Activated CD4-positive, alpha-beta T cell treated with anti-CD3 and anti-CD28 coated beads, Interleukin-2, amount 50 U/mL, for 4 hours (primary cell): ENCODE data around the gene TNF.

Experiments
- DNase-seq, 2 experiments: peaks; one replicate each; pipeline ENCODE4 v3.0.0-alpha.2; 2020

TNF gene

GRCh38 chr6:31573239-31574105 lies 1.9 kb upstream of the TNF start:
- DNase-seq, result no peak

- no peak for DNase-seq
These were observed 981 bp upstream of the TNF start for GRCh38 chr6:31574106-31575061.

- DNase-seq, result no peak
These were observed 754 bp downstream of the TNF start for GRCh38 chr6:31575952-31576685.

GRCh38 chr6:31576897-31577578 lies 1.7 kb downstream of the TNF start:
- no peak for DNase-seq

GRCh38 chr6:31577579-31577966 lies 2.2 kb downstream of the TNF start:
- no peak for DNase-seq

GRCh38 chr6:31578184-31579118 lies 3.1 kb downstream of the TNF start:
- no peak for DNase-seq

- no peak for DNase-seq
These were observed 3.7 kb downstream of the TNF start for GRCh38 chr6:31579119-31579505.

- DNase-seq, result no peak
These were observed 4.4 kb downstream of the TNF start for GRCh38 chr6:31579546-31580437.

GRCh38 chr6:31580438-31580740 lies 5.0 kb downstream of the TNF start:
- DNase-seq, result no peak

- DNase-seq, result peak; percentile 85
These were observed 5.6 kb downstream of the TNF start for GRCh38 chr6:31580807-31581433.

- no peak for DNase-seq
These were observed 6.3 kb downstream of the TNF start for GRCh38 chr6:31581434-31582229.

GRCh38 chr6:31582230-31582643 lies 6.9 kb downstream of the TNF start, which contains the start of gene LTB:
Gene LTB (minus strand): TSS chr6:31582424. CDS start chr6:31582417, 7 bp downstream.
- peak; percentile 57 to 59 for DNase-seq

- no peak for DNase-seq
These were observed 10.1 kb downstream of the TNF start for GRCh38 chr6:31585491-31585890.

- DNase-seq, result no peak
These were observed 10.6 kb downstream of the TNF start, which contains the start of gene LST1 for GRCh38 chr6:31586008-31586407. Gene LST1 (plus strand): TSS chr6:31586277. CDS start chr6:31587300, 1,023 bp downstream.

- DNase-seq, result no peak
These were observed 11.4 kb downstream of the TNF start for GRCh38 chr6:31586599-31587281.

- no peak for DNase-seq
These were observed 12.7 kb downstream of the TNF start for GRCh38 chr6:31587791-31588777.
